ENCODE results near the gene TMBIM1. TPM values are rescaled to one million over a fixed set of nuclear protein-coding genes. Genes with fewer than 3 reads are reported as not detected.

The TMBIM1 gene
- total RNA-seq (168 and 235 TPM in 2 replicates), polyA plus RNA-seq (170 and 181 TPM in 2 replicates), polyA minus RNA-seq (ENCODE audit: low replicate concordance) (475 and 604 TPM in 2 replicates)
- 165 and 172 TPM in 2 replicates for polyA plus RNA-seq (2012)

GRCh38 chr2:218292048-218293014 lies at the start of gene TMBIM1:
TSS of gene TMBIM1 (minus strand) at chr2:218292503. CDS start at chr2:218282141, 10,362 bp downstream.
- TF ChIP-seq CTCF (conservative IDR thresholded peaks at IDR 0.05 in 1 of 2, IDR thresholded peaks at IDR 0.05 in 1 of 2; ENCODE audit: low read depth in 1 of 2, low read length in 2 of 2) (peak; percentile 38 to 46), EZH2 (IDR thresholded peaks at IDR 0.05; ENCODE audit: low read length, missing control alignments) (no peak)
- peaks cover 43% of the 10 kb centered on the region for H3K79me2 ChIP-seq (ENCODE audit: control insufficient read depth, insufficient read depth, low read length)
- peak within 1 kb of the TSS; percentile 73 for H2AFZ ChIP-seq (ENCODE audit: low read length)

GRCh38 chr2:218341381-218341780 lies 49.1 kb upstream of the TMBIM1 start:
- H4K20me1 ChIP-seq (ENCODE audit: control insufficient read depth, extremely low read depth, insufficient read depth, low read length), result no peaks in the 10 kb centered on the region
- H3K4me1 ChIP-seq (ENCODE audit: control insufficient read depth, extremely low read depth, insufficient read depth, low read length), result peaks cover 2% of the 10 kb centered on the region
- no peak for DNase-seq (ENCODE audit: low read depth in 2 of 2)
- no peaks in the 10 kb centered on the region for H3K36me3 ChIP-seq (ENCODE audit: control insufficient read depth, insufficient read depth, low read length)
- H3K27ac ChIP-seq (ENCODE audit: insufficient read depth, low read length), result no peak overlapping the region
- no peaks in the 10 kb centered on the region for H3K79me2 ChIP-seq (ENCODE audit: control insufficient read depth, insufficient read depth, low read length)
- no peak overlapping the region for H3K4me2 ChIP-seq (ENCODE audit: extremely low read depth, insufficient read depth, low read length)
- no peak overlapping the region for H2AFZ ChIP-seq (ENCODE audit: low read length)
- no peaks in the 10 kb centered on the region for H3K9me3 ChIP-seq (ENCODE audit: control insufficient read depth, insufficient read depth, low read depth, low read length)
- no peak overlapping the region for H3K4me3 ChIP-seq (replicated peaks in 1 of 4; ENCODE audit: control extremely low read depth in 1 of 4, insufficient read depth in 1 of 4, low read depth in 3 of 4, low read length in 4 of 4)
- TF ChIP-seq EZH2 (IDR thresholded peaks at IDR 0.05; ENCODE audit: low read length, missing control alignments), result no peak
- TF ChIP-seq CTCF (conservative IDR thresholded peaks at IDR 0.05 in 1 of 2, IDR thresholded peaks at IDR 0.05 in 1 of 2; ENCODE audit: low read depth in 1 of 2, low read length in 2 of 2), result no peak
- no peak overlapping the region for H3K9ac ChIP-seq (ENCODE audit: insufficient read depth, low read length)
- H3K27me3 ChIP-seq (ENCODE audit: control insufficient read depth, insufficient read depth, low read length), result no peaks in the 10 kb centered on the region

More at GRCh38 chr2:218292048-218293014, at the start of gene TMBIM1:
- no peaks in the 10 kb centered on the region for H3K9me3 ChIP-seq (ENCODE audit: control insufficient read depth, insufficient read depth, low read depth, low read length)
- H3K4me3 ChIP-seq (replicated peaks in 1 of 4; ENCODE audit: control extremely low read depth in 1 of 4, insufficient read depth in 1 of 4, low read depth in 3 of 4, low read length in 4 of 4), result peak within 1 kb of the TSS; percentile 75 to 96 (median 94)
- H3K27me3 ChIP-seq (ENCODE audit: control insufficient read depth, insufficient read depth, low read length), result no peaks in the 10 kb centered on the region
- DNase-seq (ENCODE audit: low read depth in 2 of 2), result peak; percentile 56 to 70
- H3K36me3 ChIP-seq (ENCODE audit: control insufficient read depth, insufficient read depth, low read length), result no peaks in the 10 kb centered on the region
- H4K20me1 ChIP-seq (ENCODE audit: control insufficient read depth, extremely low read depth, insufficient read depth, low read length), result no peaks in the 10 kb centered on the region
- peak within 1 kb of the TSS; percentile 89 for H3K27ac ChIP-seq (ENCODE audit: insufficient read depth, low read length)
- peak within 1 kb of the TSS; percentile 97 for H3K4me2 ChIP-seq (ENCODE audit: extremely low read depth, insufficient read depth, low read length)
- H3K9ac ChIP-seq (ENCODE audit: insufficient read depth, low read length), result peak within 1 kb of the TSS; percentile 84
- peaks cover 17% of the 10 kb centered on the region for H3K4me1 ChIP-seq (ENCODE audit: control insufficient read depth, extremely low read depth, insufficient read depth, low read length)

- Histone ChIP-seq H3K9ac (ENCODE audit: insufficient read depth, low read length) (no peak overlapping the region), H3K27ac (ENCODE audit: insufficient read depth, low read length) (no peak overlapping the region), H3K4me2 (ENCODE audit: extremely low read depth, insufficient read depth, low read length) (no peak overlapping the region), H3K36me3 (ENCODE audit: control insufficient read depth, insufficient read depth, low read length) (no peaks in the 10 kb centered on the region), H4K20me1 (ENCODE audit: control insufficient read depth, extremely low read depth, insufficient read depth, low read length) (no peaks in the 10 kb centered on the region), H3K9me3 (ENCODE audit: control insufficient read depth, insufficient read depth, low read depth, low read length) (no peaks in the 10 kb centered on the region), H3K79me2 (ENCODE audit: control insufficient read depth, insufficient read depth, low read length) (no peaks in the 10 kb centered on the region), H3K4me1 (ENCODE audit: control insufficient read depth, extremely low read depth, insufficient read depth, low read length) (peaks cover 2% of the 10 kb centered on the region), H2AFZ (ENCODE audit: low read length) (no peak overlapping the region), H3K27me3 (ENCODE audit: control insufficient read depth, insufficient read depth, low read length) (no peaks in the 10 kb centered on the region), H3K4me3 (replicated peaks in 1 of 4; ENCODE audit: control extremely low read depth in 1 of 4, insufficient read depth in 1 of 4, low read depth in 3 of 4, low read length in 4 of 4) (no peak overlapping the region)
- no peak for TF ChIP-seq CTCF (conservative IDR thresholded peaks at IDR 0.05 in 1 of 2, IDR thresholded peaks at IDR 0.05 in 1 of 2; ENCODE audit: low read depth in 1 of 2, low read length in 2 of 2)
- TF ChIP-seq EZH2 (IDR thresholded peaks at IDR 0.05; ENCODE audit: low read length, missing control alignments), result no peak
- DNase-seq (ENCODE audit: low read depth in 2 of 2), result no peak
Observed at GRCh38 chr2:218340656-218341055, 48.4 kb upstream of the TMBIM1 start.

Data from fibroblast of lung (primary cell).